GM06990 (cell line): ENCODE results near the gene OR5K1.

ENCODE experiments used
- DNase-seq: peaks from one replicate; pipeline ENCODE4 v3.0.0-alpha.2; 2011; ENCODE audit not compliant: insufficient read length; ENCODE audit errors: extremely low read depth
- H3K27me3 ChIP-seq: replicated peaks from 2 replicates; pipeline ENCODE4 v1.6.0; 2011; ENCODE audit warnings: low read length; ENCODE audit not compliant: control insufficient read depth, insufficient read depth
- H3K36me3 ChIP-seq: 2 replicates; pipeline ENCODE4 v1.5.1; 2011; ENCODE audit warnings: low read length; ENCODE audit not compliant: control insufficient read depth, insufficient read depth
- H3K4me3 ChIP-seq: replicated peaks from 2 replicates; pipeline ENCODE4 v1.5.1; 2011; ENCODE audit warnings: low read depth, mild to moderate bottlenecking, control low read depth, low read length
- TF ChIP-seq, protein P1 (sequence below): IDR thresholded peaks from 2 replicates; pipeline ENCODE4 v1.5.1; 2011; ENCODE audit warnings: low read length, control low read depth, mild to moderate bottlenecking, inconsistent platforms; ENCODE audit not compliant: insufficient read depth, poor library complexity, severe bottlenecking

OR5K1 gene

DNA sequence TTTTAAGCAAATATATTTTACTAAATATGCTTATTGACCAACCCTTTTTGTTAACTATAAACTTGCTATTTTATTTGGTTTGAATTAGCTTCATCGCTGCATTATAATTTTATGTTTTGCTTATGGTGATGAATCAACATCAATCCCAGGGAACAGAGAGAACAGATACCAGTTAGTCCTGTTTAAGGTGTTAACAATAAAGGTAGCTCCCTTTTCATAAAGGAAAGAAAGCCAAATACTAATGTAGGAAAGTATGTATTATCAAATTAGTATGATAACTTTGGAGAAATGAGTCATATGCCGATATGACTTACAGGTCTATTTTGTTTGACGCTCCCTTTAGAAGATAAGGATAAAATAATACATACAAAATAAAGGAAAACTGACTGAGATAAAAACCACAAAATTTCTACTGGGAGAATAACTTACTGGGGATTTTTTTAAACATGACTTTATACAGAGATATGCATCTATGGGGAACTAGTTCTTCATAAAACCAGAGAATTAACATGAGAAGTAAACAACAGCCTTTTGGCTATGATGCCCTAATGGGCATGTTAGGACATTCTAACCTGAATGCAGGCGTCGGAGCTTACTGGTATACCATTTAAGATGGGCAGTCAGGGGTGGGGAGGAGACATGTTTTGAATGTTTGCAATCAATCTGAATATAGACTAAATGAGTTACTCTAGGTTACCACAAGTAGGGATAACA, 39.0 kb downstream of the OR5K1 start:
- Histone ChIP-seq H3K4me3 (no peak overlapping the region), H3K36me3 (no peaks in the 10 kb centered on the region), H3K27me3 (no peaks in the 10 kb centered on the region)
- TF ChIP-seq, protein P1, sequence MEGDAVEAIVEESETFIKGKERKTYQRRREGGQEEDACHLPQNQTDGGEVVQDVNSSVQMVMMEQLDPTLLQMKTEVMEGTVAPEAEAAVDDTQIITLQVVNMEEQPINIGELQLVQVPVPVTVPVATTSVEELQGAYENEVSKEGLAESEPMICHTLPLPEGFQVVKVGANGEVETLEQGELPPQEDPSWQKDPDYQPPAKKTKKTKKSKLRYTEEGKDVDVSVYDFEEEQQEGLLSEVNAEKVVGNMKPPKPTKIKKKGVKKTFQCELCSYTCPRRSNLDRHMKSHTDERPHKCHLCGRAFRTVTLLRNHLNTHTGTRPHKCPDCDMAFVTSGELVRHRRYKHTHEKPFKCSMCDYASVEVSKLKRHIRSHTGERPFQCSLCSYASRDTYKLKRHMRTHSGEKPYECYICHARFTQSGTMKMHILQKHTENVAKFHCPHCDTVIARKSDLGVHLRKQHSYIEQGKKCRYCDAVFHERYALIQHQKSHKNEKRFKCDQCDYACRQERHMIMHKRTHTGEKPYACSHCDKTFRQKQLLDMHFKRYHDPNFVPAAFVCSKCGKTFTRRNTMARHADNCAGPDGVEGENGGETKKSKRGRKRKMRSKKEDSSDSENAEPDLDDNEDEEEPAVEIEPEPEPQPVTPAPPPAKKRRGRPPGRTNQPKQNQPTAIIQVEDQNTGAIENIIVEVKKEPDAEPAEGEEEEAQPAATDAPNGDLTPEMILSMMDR = no peak
- no peak for DNase-seq

GRCh38 chr3:98504539-98504938, 41.5 kb downstream of the OR5K1 start:
- DNase-seq = no peak
- Histone ChIP-seq H3K4me3 (no peak overlapping the region), H3K27me3 (no peaks in the 10 kb centered on the region), H3K36me3 (no peaks in the 10 kb centered on the region)
- TF ChIP-seq, protein P1 = no peak

DNA sequence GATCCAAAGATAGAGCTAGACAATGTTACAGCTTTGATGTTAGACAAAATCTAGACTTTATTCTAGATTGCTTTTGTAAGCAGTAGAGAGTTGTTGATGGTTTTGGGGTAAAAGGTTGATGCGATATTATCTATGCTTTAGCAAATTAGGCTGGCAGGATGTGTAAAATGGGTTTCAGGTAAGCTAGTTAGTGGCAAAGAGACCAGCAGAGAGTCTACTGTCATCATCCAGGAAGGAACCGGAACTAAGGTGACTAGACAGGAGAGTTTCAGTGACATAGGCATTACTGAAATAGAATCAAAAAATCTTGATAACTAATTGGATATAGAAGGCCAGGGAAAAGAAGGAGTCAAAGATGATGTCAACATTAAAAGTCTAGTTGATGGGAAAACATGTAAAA, 45.6 kb downstream of the OR5K1 start:
- no peak for DNase-seq
- TF ChIP-seq, protein P1 = no peak
- Histone ChIP-seq H3K4me3 (no peak overlapping the region), H3K27me3 (no peaks in the 10 kb centered on the region), H3K36me3 (0 out of 2 replicates have a peak, but pooled peaks cover 2% of the 10 kb centered on the region)

DNA sequence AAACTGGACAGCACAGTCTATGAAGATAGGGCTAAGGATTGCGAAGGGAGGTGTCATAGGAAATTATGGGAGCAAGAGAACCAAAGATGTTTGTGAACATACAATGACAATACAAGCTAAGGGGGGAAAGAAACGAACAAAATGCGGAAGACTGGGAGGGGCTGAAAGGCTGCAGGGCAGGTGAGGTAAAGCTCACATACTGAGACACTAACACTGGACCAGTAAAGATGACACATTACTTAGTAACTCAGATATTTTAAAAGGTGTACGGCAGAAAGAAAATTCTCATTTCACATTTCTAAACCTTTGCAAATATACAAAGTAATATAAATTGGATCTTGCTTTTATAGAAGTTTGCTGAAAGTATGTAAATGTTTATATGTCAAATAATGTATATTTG, 49.6 kb downstream of the OR5K1 start:
- DNase-seq = no peak
- TF ChIP-seq, protein P1 = no peak
- Histone ChIP-seq H3K27me3 (no peaks in the 10 kb centered on the region), H3K36me3 (peaks cover 6% of the 10 kb centered on the region), H3K4me3 (no peak overlapping the region)

GRCh38 chr3:98513091-98513511, 50.1 kb downstream of the OR5K1 start:
- no peak overlapping the region for H3K4me3 ChIP-seq
- TF ChIP-seq, protein P1 = no peak
- DNase-seq = no peak
- H3K27me3 ChIP-seq = no peaks in the 10 kb centered on the region
- H3K36me3 ChIP-seq = peaks cover 6% of the 10 kb centered on the region
